Measurements from ENCODE around the gene MACIR. TPM values are rescaled to one million over a fixed set of nuclear protein-coding genes. Genes with fewer than 3 reads are reported as not detected.

MACIR gene
- total RNA-seq, 1 donor, result 8.0 TPM

DNA sequence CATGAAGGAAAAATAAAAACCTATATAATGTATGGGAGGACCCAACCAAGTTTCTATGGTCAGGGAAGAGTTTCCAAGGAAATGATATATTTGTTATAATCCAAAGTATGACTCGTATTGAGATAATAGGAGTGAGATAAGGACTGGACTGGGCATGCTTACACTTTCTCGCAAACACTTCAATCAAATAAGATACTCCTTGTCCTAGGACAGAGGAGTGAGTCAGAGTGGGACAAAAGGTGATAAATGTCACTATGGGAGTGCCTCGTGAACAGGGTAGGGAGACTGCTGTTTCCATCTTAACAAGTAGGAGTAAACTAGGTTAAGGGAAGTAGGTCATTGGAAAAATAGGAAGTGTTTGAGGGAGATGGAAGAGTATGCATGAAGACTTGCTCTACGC, 47.2 kb downstream of the MACIR start:
- H3K4me3 ChIP-seq (ENCODE audit: insufficient read depth, low read length), result no peak overlapping the region
- H3K27me3 ChIP-seq (ENCODE audit: insufficient read depth, low read length), result no peaks in the 10 kb centered on the region
- H3K36me3 ChIP-seq (ENCODE audit: insufficient read depth, low read length), result no peaks in the 10 kb centered on the region
- no peak overlapping the region for H2AFZ ChIP-seq (ENCODE audit: low read length)
- H3K27ac ChIP-seq (ENCODE audit: low read depth, low read length), result no peak overlapping the region
- TF ChIP-seq, protein P1, sequence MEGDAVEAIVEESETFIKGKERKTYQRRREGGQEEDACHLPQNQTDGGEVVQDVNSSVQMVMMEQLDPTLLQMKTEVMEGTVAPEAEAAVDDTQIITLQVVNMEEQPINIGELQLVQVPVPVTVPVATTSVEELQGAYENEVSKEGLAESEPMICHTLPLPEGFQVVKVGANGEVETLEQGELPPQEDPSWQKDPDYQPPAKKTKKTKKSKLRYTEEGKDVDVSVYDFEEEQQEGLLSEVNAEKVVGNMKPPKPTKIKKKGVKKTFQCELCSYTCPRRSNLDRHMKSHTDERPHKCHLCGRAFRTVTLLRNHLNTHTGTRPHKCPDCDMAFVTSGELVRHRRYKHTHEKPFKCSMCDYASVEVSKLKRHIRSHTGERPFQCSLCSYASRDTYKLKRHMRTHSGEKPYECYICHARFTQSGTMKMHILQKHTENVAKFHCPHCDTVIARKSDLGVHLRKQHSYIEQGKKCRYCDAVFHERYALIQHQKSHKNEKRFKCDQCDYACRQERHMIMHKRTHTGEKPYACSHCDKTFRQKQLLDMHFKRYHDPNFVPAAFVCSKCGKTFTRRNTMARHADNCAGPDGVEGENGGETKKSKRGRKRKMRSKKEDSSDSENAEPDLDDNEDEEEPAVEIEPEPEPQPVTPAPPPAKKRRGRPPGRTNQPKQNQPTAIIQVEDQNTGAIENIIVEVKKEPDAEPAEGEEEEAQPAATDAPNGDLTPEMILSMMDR (IDR thresholded peaks at IDR 0.05; ENCODE audit: extremely low read depth, low read depth, low read length), result no peak
- H3K9me3 ChIP-seq (ENCODE audit: low read depth, low read length), result no peaks in the 10 kb centered on the region
- no peaks in the 10 kb centered on the region for H3K79me2 ChIP-seq (ENCODE audit: insufficient read depth, low read length)
- H3K4me1 ChIP-seq (ENCODE audit: insufficient read depth, low read length), result no peaks in the 10 kb centered on the region
- no peak overlapping the region for H3K4me2 ChIP-seq (ENCODE audit: insufficient read depth, low read length)
- no peaks in the 10 kb centered on the region for H4K20me1 ChIP-seq (ENCODE audit: insufficient read depth, low read length)
- no peak for DNase-seq (ENCODE audit: insufficient read length, low spot score, missing footprints)

- no peak overlapping the region for H2AFZ ChIP-seq (ENCODE audit: low read length)
- no peak overlapping the region for H3K27ac ChIP-seq (ENCODE audit: low read depth, low read length)
- no peak overlapping the region for H3K4me3 ChIP-seq (ENCODE audit: insufficient read depth, low read length)
- TF ChIP-seq, protein P1 (IDR thresholded peaks at IDR 0.05; ENCODE audit: extremely low read depth, low read depth, low read length), result no peak
- H3K9me3 ChIP-seq (ENCODE audit: low read depth, low read length), result no peaks in the 10 kb centered on the region
- no peak for DNase-seq (ENCODE audit: insufficient read length, low spot score, missing footprints)
- H3K27me3 ChIP-seq (ENCODE audit: insufficient read depth, low read length), result no peaks in the 10 kb centered on the region
- no peaks in the 10 kb centered on the region for H3K4me1 ChIP-seq (ENCODE audit: insufficient read depth, low read length)
- H4K20me1 ChIP-seq (ENCODE audit: insufficient read depth, low read length), result no peaks in the 10 kb centered on the region
- no peaks in the 10 kb centered on the region for H3K79me2 ChIP-seq (ENCODE audit: insufficient read depth, low read length)
- H3K36me3 ChIP-seq (ENCODE audit: insufficient read depth, low read length), result no peaks in the 10 kb centered on the region
- H3K4me2 ChIP-seq (ENCODE audit: insufficient read depth, low read length), result no peak overlapping the region
Measured at GRCh38 chr5:103307470-103307869, 48.9 kb downstream of the MACIR start.

DNA sequence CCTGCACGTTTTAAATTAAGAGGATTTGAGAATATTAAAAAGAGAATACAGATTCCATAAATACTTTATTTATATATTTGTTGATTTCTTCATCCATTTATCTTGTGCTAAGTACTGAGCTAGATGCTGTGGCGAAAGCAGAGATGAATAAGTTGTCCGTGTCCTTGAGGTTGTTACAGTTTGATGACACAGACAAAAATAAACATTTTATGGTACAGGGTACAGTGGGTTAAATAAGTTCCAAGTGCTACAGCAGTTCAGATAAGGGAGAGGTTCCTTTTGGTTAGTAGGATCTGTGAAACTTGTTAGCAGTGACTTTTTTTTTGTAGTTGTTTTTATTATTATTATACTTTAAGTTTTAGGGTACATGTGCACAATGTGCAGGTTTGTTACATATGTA, 50.2 kb downstream of the MACIR start:
- TF ChIP-seq, protein P1 (IDR thresholded peaks at IDR 0.05; ENCODE audit: extremely low read depth, low read depth, low read length), result no peak
- H3K36me3 ChIP-seq (ENCODE audit: insufficient read depth, low read length), result no peaks in the 10 kb centered on the region

GRCh38 chr5:103313056-103313455, 54.5 kb downstream of the MACIR start:
- H4K20me1 ChIP-seq (ENCODE audit: insufficient read depth, low read length), result no peaks in the 10 kb centered on the region
- no peaks in the 10 kb centered on the region for H3K4me1 ChIP-seq (ENCODE audit: insufficient read depth, low read length)
- no peak for DNase-seq (ENCODE audit: insufficient read length, low spot score, missing footprints)
- no peak overlapping the region for H3K4me2 ChIP-seq (ENCODE audit: insufficient read depth, low read length)
- no peaks in the 10 kb centered on the region for H3K9me3 ChIP-seq (ENCODE audit: low read depth, low read length)
- no peak overlapping the region for H2AFZ ChIP-seq (ENCODE audit: low read length)
- H3K27ac ChIP-seq (ENCODE audit: low read depth, low read length), result no peak overlapping the region
- no peaks in the 10 kb centered on the region for H3K79me2 ChIP-seq (ENCODE audit: insufficient read depth, low read length)
- H3K27me3 ChIP-seq (ENCODE audit: insufficient read depth, low read length), result no peaks in the 10 kb centered on the region
- H3K4me3 ChIP-seq (ENCODE audit: insufficient read depth, low read length), result no peak overlapping the region
- no peaks in the 10 kb centered on the region for H3K36me3 ChIP-seq (ENCODE audit: insufficient read depth, low read length)
- TF ChIP-seq, protein P1 (IDR thresholded peaks at IDR 0.05; ENCODE audit: extremely low read depth, low read depth, low read length), result no peak

More for the DNA sequence above, 50.2 kb downstream of the MACIR start:
- no peak overlapping the region for H3K4me3 ChIP-seq (ENCODE audit: insufficient read depth, low read length)
- no peaks in the 10 kb centered on the region for H3K9me3 ChIP-seq (ENCODE audit: low read depth, low read length)
- H4K20me1 ChIP-seq (ENCODE audit: insufficient read depth, low read length), result no peaks in the 10 kb centered on the region
- no peaks in the 10 kb centered on the region for H3K79me2 ChIP-seq (ENCODE audit: insufficient read depth, low read length)
- no peak overlapping the region for H3K27ac ChIP-seq (ENCODE audit: low read depth, low read length)
- no peak overlapping the region for H3K4me2 ChIP-seq (ENCODE audit: insufficient read depth, low read length)
- no peak for DNase-seq (ENCODE audit: insufficient read length, low spot score, missing footprints)
- no peaks in the 10 kb centered on the region for H3K4me1 ChIP-seq (ENCODE audit: insufficient read depth, low read length)
- H3K27me3 ChIP-seq (ENCODE audit: insufficient read depth, low read length), result no peaks in the 10 kb centered on the region
- H2AFZ ChIP-seq (ENCODE audit: low read length), result no peak overlapping the region
